Measurements from ENCODE around the gene RAB3D. TPM values are rescaled to one million over a fixed set of nuclear protein-coding genes. Genes with fewer than 3 reads are reported as not detected.
A peak's percentile ranks its signal among the peaks of the same experiment; 100 is the strongest.

The RAB3D gene
- total and polyA plus RNA-seq, 2 experiments from 2014 or later: 3.8 to 21.2 TPM

- H3K27me3 Mint-ChIP-seq (ENCODE audit: insufficient read depth, low read depth, poor library complexity): peaks cover 21% of the 10 kb centered on the region
- H3K4me1 Mint-ChIP-seq: peaks cover 12% of the 10 kb centered on the region
- no peak overlapping the region for H3K4me2 ChIP-seq
- H3K9me2 ChIP-seq (ENCODE audit: insufficient read depth): no peaks in the 10 kb centered on the region
- H3K9me3 Mint-ChIP-seq: no peaks in the 10 kb centered on the region
- TF ChIP-seq JUNB (IDR thresholded peaks at IDR 0.05; ENCODE audit: unreplicated experiment): no peak
- TF ChIP-seq EZH2 (IDR thresholded peaks at IDR 0.05; ENCODE audit: low read depth, unreplicated experiment): no peak
- TF ChIP-seq, protein P1, sequence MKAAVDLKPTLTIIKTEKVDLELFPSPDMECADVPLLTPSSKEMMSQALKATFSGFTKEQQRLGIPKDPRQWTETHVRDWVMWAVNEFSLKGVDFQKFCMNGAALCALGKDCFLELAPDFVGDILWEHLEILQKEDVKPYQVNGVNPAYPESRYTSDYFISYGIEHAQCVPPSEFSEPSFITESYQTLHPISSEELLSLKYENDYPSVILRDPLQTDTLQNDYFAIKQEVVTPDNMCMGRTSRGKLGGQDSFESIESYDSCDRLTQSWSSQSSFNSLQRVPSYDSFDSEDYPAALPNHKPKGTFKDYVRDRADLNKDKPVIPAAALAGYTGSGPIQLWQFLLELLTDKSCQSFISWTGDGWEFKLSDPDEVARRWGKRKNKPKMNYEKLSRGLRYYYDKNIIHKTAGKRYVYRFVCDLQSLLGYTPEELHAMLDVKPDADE (IDR thresholded peaks at IDR 0.05): no peak
- no peak for TF ChIP-seq REST (IDR thresholded peaks at IDR 0.05; ENCODE audit: unreplicated experiment)
- H3K4me1 ChIP-seq (ENCODE audit: insufficient read depth): peaks cover 6% of the 10 kb centered on the region; the same call in 1 of the 2 replicates
- no peaks in the 10 kb centered on the region for H3K27me3 ChIP-seq (ENCODE audit: insufficient read depth)
- H3K4me3 Mint-ChIP-seq: no peak overlapping the region
- H3K36me3 Mint-ChIP-seq (ENCODE audit: low read depth): 0 out of 3 replicates have a peak, but pooled peaks cover 3% of the 10 kb centered on the region
- no peaks in the 10 kb centered on the region for H3K79me2 ChIP-seq (replicated peaks; ENCODE audit: insufficient read depth)
- H3K4me3 ChIP-seq: no peak overlapping the region
- no peak overlapping the region for H3K27ac ChIP-seq (ENCODE audit: low read depth)
- no peaks in the 10 kb centered on the region for H3K36me3 ChIP-seq (ENCODE audit: insufficient read depth)
- DNase-seq (ENCODE audit: low spot score): no peak
- no peak overlapping the region for H3K27ac Mint-ChIP-seq
- no peak for ATAC-seq
- no peaks in the 10 kb centered on the region for H3F3A ChIP-seq (replicated peaks; ENCODE audit: low read depth)
- no peak overlapping the region for H2AFZ ChIP-seq
- 0 out of 2 replicates have a peak, but pooled peaks cover 2% of the 10 kb centered on the region for H4K20me1 ChIP-seq (replicated peaks; ENCODE audit: insufficient read depth)
Measured at GRCh38 chr19:11363881-11364280, 24.4 kb upstream of the RAB3D start.

DNA sequence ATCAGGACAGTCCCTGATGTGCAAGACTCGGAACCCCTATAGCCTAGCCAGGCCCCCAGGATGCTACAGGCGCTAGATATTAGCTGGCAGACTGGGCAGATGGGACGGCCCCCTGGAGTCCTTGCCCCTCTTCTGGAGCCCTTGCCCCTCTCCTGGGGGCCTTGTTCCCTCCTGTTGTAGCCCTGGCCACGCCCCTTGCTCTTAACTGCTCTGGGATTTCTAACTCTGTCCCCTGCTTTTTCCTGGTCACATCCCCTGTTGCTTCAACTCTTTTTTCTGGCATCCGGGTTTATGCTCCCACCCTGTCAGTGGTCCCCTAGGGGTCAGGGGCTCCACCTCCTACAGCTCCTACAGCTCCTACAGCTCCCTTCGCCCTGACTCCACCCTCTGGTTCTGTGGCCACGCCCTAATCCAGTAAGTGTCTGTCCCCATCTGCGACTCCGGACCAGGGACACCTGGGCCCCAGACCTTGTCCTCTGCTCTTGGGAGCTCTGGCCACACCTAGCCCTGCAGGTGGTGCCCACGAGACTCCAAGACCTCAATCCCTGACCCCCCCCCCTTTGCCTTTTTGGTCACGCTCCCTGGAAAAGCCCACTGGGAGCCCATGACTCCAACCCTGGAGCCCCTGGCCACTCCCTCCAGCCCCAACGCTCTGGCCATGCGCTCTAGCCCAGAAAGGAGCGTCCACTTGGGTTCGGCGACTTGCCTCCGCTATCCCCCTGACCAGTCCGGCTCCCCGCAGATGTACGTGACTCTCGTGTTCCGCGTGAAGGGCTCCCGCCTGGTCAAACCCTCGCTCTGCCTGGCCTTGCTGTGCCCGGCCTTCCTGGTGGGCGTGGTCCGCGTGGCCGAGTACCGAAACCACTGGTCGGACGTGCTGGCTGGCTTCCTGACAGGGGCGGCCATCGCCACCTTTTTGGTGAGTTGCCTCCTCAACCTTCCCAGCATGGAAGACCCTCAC, 22.6 kb upstream of the RAB3D start:
- H3K27ac ChIP-seq (ENCODE audit: low read depth): no peak overlapping the region

More for the DNA sequence above, 22.6 kb upstream of the RAB3D start:
- Histone ChIP-seq H3K4me1 (ENCODE audit: insufficient read depth) (peaks cover 6% of the 10 kb centered on the region; the same call in 1 of the 2 replicates), H4K20me1 (replicated peaks; ENCODE audit: insufficient read depth) (no peaks in the 10 kb centered on the region), H3K36me3 (ENCODE audit: insufficient read depth) (no peaks in the 10 kb centered on the region), H3K4me2 (peak overlapping the region; percentile 86), H3K79me2 (replicated peaks; ENCODE audit: insufficient read depth) (no peaks in the 10 kb centered on the region), H3K27me3 (ENCODE audit: insufficient read depth) (no peaks in the 10 kb centered on the region), H2AFZ (peak overlapping the region; percentile 98), H3F3A (replicated peaks; ENCODE audit: low read depth) (no peaks in the 10 kb centered on the region), H3K4me3 (peak overlapping the region; percentile 75), H3K9me2 (ENCODE audit: insufficient read depth) (no peaks in the 10 kb centered on the region)
- Mint-ChIP-seq H3K27ac (peak overlapping the region; percentile 83), H3K36me3 (ENCODE audit: low read depth) (no peaks in the 10 kb centered on the region), H3K27me3 (ENCODE audit: insufficient read depth, low read depth, poor library complexity) (peaks cover 25% of the 10 kb centered on the region), H3K9me3 (no peaks in the 10 kb centered on the region), H3K4me3 (peak overlapping the region; percentile 78), H3K4me1 (peaks cover 12% of the 10 kb centered on the region)
- TF ChIP-seq JUNB (IDR thresholded peaks at IDR 0.05; ENCODE audit: unreplicated experiment) (no peak), CREB1 (CRISPR knock-in tag; IDR thresholded peaks at IDR 0.05; ENCODE audit: low read depth) (no peak), ZNF114 (CRISPR knock-in tag; IDR thresholded peaks at IDR 0.05) (no peak), NANOG (IDR thresholded peaks at IDR 0.05; ENCODE audit: borderline replicate concordance) (no peak)
- TF ChIP-seq, protein P1 (IDR thresholded peaks at IDR 0.05): peak; percentile 20; the same call in 1 of the 2 replicates
- ATAC-seq (peak; percentile 74), DNase-seq (ENCODE audit: low spot score) (peak; percentile 89)
